ENCODE data around the gene GREB1. TPM values are rescaled to one million over a fixed set of nuclear protein-coding genes. Genes with fewer than 3 reads are reported as not detected.

Gene GREB1
- total RNA-seq, 1 donor from 2014 or later = 30.8 TPM

DNA sequence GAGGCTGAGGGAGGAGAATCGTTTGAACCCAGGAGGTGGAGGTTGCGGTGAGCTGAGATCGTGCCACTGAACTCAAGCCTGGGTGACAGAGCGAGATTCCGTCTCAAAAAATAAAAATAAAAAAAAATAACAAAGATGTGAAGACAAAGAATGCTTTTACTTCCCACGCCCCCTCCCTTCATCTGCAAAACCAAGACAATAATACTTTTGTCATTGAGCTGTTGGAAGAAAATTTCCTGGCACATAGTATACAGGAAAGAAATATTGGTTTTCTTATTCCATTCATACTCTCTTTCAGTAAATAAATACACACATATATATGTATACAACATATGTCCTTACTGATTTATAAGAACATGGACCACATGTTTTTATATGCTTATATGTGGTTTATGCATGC is 12.2 kb downstream of the GREB1 start:
- H3K9ac ChIP-seq = no peak overlapping the region
- H3K27ac ChIP-seq = no peak overlapping the region
- TF ChIP-seq EZH2phosphoT487 (IDR thresholded peaks at IDR 0.05) (no peak), EZH2 (IDR thresholded peaks at IDR 0.05) (no peak)
- TF ChIP-seq, protein P1, sequence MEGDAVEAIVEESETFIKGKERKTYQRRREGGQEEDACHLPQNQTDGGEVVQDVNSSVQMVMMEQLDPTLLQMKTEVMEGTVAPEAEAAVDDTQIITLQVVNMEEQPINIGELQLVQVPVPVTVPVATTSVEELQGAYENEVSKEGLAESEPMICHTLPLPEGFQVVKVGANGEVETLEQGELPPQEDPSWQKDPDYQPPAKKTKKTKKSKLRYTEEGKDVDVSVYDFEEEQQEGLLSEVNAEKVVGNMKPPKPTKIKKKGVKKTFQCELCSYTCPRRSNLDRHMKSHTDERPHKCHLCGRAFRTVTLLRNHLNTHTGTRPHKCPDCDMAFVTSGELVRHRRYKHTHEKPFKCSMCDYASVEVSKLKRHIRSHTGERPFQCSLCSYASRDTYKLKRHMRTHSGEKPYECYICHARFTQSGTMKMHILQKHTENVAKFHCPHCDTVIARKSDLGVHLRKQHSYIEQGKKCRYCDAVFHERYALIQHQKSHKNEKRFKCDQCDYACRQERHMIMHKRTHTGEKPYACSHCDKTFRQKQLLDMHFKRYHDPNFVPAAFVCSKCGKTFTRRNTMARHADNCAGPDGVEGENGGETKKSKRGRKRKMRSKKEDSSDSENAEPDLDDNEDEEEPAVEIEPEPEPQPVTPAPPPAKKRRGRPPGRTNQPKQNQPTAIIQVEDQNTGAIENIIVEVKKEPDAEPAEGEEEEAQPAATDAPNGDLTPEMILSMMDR (IDR thresholded peaks at IDR 0.05) = no peak
- peaks cover 83% of the 10 kb centered on the region for H3K79me2 ChIP-seq (ENCODE audit: low read depth)
- peaks cover 29% of the 10 kb centered on the region for H3F3A ChIP-seq (ENCODE audit: low read depth)
- no peak overlapping the region for H3K4me2 ChIP-seq
- peaks cover 47% of the 10 kb centered on the region for H3K4me1 ChIP-seq
- no peak overlapping the region for H2AFZ ChIP-seq (replicated peaks)
- no peak overlapping the region for H3K4me3 Mint-ChIP-seq
- peaks cover 67% of the 10 kb centered on the region for H4K20me1 ChIP-seq (ENCODE audit: low read depth)
- H3K36me3 ChIP-seq = no peaks in the 10 kb centered on the region
- H3K36me3 Mint-ChIP-seq = peaks cover 20% of the 10 kb centered on the region
- H3K27me3 Mint-ChIP-seq (ENCODE audit: insufficient read depth, low read depth) = peaks cover 2% of the 10 kb centered on the region
- no peaks in the 10 kb centered on the region for H3K27me3 ChIP-seq
- no peak overlapping the region for H3K27ac Mint-ChIP-seq
- no peak for DNase-seq (ENCODE audit: low spot score)
- no peak overlapping the region for H3K4me3 ChIP-seq
- no peaks in the 10 kb centered on the region for H3K9me3 ChIP-seq (ENCODE audit: low read depth)
- H3K9me3 Mint-ChIP-seq = no peaks in the 10 kb centered on the region
- H3K4me1 Mint-ChIP-seq = peaks cover 46% of the 10 kb centered on the region

- no peak overlapping the region for H3K4me3 ChIP-seq
- H2AFZ ChIP-seq (replicated peaks) = no peak overlapping the region
- DNase-seq (ENCODE audit: low spot score) = no peak
- H3K9ac ChIP-seq = no peak overlapping the region
- H3K4me3 Mint-ChIP-seq = no peak overlapping the region
- H3K27ac Mint-ChIP-seq = peak overlapping the region; percentile 73
- peaks cover 41% of the 10 kb centered on the region for H3K4me1 Mint-ChIP-seq
- no peaks in the 10 kb centered on the region for H3K9me3 Mint-ChIP-seq
- no peaks in the 10 kb centered on the region for H3K9me3 ChIP-seq (ENCODE audit: low read depth)
- peaks cover 79% of the 10 kb centered on the region for H3K79me2 ChIP-seq (ENCODE audit: low read depth)
- peaks cover 28% of the 10 kb centered on the region for H3K4me1 ChIP-seq
- no peaks in the 10 kb centered on the region for H3K27me3 ChIP-seq
- peaks cover 2% of the 10 kb centered on the region for H3K27me3 Mint-ChIP-seq (ENCODE audit: insufficient read depth, low read depth)
- no peak overlapping the region for H3K27ac ChIP-seq
- peaks cover 28% of the 10 kb centered on the region for H3K36me3 Mint-ChIP-seq
- H4K20me1 ChIP-seq (ENCODE audit: low read depth) = peaks cover 49% of the 10 kb centered on the region
- TF ChIP-seq, protein P1 (IDR thresholded peaks at IDR 0.05) = no peak
- TF ChIP-seq EZH2phosphoT487 (IDR thresholded peaks at IDR 0.05) (no peak), EZH2 (IDR thresholded peaks at IDR 0.05) (no peak)
- no peaks in the 10 kb centered on the region for H3K36me3 ChIP-seq
- no peak overlapping the region for H3K4me2 ChIP-seq
- H3F3A ChIP-seq (ENCODE audit: low read depth) = peaks cover 10% of the 10 kb centered on the region
Observed at GRCh38 chr2:11547912-11548497, 14.2 kb downstream of the GREB1 start.

DNA sequence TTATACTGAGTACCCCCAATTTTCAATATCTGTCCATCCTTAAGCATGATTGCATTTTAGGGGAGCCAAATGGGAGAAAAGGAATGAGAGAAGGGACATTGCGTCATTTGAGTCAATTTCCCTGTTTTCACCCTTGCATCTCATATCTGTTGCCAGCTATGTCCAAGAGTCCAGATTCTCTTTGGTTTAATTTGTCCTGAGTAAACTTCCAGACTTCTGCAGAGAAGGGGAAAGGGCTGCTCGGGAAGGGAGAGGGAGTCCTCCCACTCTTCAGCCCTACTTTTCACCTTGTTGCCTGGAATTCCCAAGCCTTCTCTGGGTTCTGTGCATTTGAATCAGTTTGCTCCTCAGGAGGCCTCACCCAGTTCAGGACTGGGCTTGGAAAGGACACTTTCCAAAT is 16.5 kb downstream of the GREB1 start:
- no peaks in the 10 kb centered on the region for H3K9me3 Mint-ChIP-seq
- peaks cover 36% of the 10 kb centered on the region for H3K4me1 ChIP-seq
- peaks cover 72% of the 10 kb centered on the region for H3K79me2 ChIP-seq (ENCODE audit: low read depth)
- H3F3A ChIP-seq (ENCODE audit: low read depth) = peaks cover 22% of the 10 kb centered on the region
- no peaks in the 10 kb centered on the region for H3K9me3 ChIP-seq (ENCODE audit: low read depth)
- TF ChIP-seq EZH2 (IDR thresholded peaks at IDR 0.05) (no peak), EZH2phosphoT487 (IDR thresholded peaks at IDR 0.05) (no peak)
- TF ChIP-seq, protein P1 (IDR thresholded peaks at IDR 0.05) = no peak
- no peak overlapping the region for H3K4me3 Mint-ChIP-seq
- no peak overlapping the region for H3K4me3 ChIP-seq
- no peaks in the 10 kb centered on the region for H3K27me3 ChIP-seq
- peak overlapping the region; percentile 67 for H3K27ac Mint-ChIP-seq
- H2AFZ ChIP-seq (replicated peaks) = no peak overlapping the region
- no peaks in the 10 kb centered on the region for H3K36me3 ChIP-seq
- no peak overlapping the region for H3K9ac ChIP-seq
- no peak for DNase-seq (ENCODE audit: low spot score)
- peaks cover 56% of the 10 kb centered on the region for H3K4me1 Mint-ChIP-seq
- H3K36me3 Mint-ChIP-seq = peaks cover 31% of the 10 kb centered on the region
- no peak overlapping the region for H3K27ac ChIP-seq
- peaks cover 47% of the 10 kb centered on the region for H4K20me1 ChIP-seq (ENCODE audit: low read depth)
- peaks cover 2% of the 10 kb centered on the region for H3K27me3 Mint-ChIP-seq (ENCODE audit: insufficient read depth, low read depth)
- H3K4me2 ChIP-seq = no peak overlapping the region
